AG09309 (cell line): ENCODE results near the gene FMNL1.

Source experiments
- DNase-seq: peaks from one replicate; pipeline ENCODE4 v3.0.0-alpha.2; 2010; ENCODE audit warnings: low read depth
- H3K4me3 ChIP-seq: 2 replicates; pipeline ENCODE4 v1.5.1; 2011; ENCODE audit warnings: mild to moderate bottlenecking, low read depth, low read length, moderate library complexity; ENCODE audit not compliant: control insufficient read depth
- TF ChIP-seq, protein P1 (sequence below): IDR thresholded peaks from 2 replicates; pipeline ENCODE4 v1.5.1; 2011; ENCODE audit warnings: mild to moderate bottlenecking, low read depth, low read length, inconsistent platforms; ENCODE audit not compliant: insufficient read depth, control insufficient read depth; ENCODE audit errors: missing control alignments

The FMNL1 gene

DNA sequence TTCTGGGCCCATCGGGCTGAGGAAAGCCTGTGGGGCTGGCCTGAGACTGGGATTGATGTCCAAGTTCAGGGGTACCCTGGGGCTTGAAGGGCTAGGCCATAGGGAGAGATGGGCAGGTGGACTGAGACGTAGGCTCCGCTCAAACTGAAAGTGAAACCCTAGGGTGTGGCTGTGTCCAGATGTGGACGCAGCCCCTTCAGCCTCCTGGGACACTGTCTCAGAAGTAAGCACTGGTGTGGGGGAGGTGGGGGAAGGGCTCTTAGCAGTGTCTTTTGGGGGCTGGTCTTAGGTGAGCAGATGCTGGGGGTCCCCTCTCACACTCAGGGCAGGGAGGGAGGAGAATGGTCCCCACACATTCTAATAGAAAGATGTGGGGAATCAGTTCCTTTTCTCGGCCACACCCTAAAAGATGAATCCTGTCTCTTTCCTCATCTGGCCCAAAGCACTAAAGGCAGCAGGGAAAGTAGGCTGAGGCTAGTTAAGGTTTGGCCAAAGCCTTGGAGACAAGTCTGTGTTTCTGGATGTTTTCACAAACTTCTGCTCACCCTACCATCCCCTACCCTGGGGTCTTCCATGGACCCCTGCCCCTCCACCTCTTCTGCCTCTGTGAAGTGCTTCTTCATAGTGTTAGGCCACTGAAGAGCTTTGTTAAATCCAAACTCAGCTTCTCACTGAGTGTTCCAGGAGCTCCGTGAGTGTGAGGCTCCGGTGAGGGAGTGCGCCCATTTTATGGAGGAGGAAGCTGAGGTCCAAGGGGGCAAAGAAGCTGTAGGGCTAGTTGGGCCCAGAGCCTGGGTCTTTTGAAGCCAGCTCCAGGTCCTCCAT lies 5.6 kb downstream of the FMNL1 start:
- no peak for DNase-seq
- H3K4me3 ChIP-seq: no peak overlapping the region
- TF ChIP-seq, protein P1, sequence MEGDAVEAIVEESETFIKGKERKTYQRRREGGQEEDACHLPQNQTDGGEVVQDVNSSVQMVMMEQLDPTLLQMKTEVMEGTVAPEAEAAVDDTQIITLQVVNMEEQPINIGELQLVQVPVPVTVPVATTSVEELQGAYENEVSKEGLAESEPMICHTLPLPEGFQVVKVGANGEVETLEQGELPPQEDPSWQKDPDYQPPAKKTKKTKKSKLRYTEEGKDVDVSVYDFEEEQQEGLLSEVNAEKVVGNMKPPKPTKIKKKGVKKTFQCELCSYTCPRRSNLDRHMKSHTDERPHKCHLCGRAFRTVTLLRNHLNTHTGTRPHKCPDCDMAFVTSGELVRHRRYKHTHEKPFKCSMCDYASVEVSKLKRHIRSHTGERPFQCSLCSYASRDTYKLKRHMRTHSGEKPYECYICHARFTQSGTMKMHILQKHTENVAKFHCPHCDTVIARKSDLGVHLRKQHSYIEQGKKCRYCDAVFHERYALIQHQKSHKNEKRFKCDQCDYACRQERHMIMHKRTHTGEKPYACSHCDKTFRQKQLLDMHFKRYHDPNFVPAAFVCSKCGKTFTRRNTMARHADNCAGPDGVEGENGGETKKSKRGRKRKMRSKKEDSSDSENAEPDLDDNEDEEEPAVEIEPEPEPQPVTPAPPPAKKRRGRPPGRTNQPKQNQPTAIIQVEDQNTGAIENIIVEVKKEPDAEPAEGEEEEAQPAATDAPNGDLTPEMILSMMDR: no peak

DNA sequence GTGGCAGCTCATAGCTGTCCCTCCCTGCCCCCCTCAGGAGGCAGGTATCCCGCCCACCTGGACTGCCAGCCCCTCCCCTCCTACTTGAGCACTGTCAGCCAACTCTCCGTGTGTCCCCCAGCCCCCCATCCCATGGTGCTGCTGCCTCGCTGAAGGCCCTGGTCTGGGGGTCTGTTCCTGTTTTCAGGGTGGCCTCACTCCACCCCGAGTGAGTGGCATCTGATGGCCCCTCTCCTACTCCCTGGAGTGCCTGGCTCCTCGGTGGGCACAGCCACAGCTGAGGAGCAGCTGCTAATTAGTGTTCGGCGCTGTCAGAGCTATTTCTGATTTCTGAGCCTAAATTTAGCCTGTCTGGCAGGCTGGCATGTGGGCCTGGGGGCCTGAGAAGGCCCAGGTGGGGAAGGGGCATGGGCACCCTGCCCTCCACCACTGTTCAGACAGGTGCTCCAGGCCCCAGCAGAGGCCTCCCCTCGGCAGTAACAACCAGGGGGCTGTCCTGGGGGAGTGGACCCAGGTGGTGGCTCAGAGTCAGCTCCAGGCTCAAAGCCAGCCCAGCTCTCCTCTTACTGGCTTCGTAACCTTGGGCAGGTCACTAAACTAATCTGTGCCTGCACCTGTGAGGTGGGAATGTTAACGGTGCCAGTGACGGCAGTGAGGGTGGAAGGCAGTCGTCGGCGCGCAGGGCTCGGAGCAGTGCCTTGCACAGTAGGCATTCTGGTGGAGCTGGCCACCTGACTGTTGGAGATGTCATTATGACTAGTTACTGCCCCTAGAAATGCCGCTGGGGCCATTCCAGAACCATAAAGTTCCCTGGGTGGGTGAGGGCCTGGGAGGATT lies 6.5 kb downstream of the FMNL1 start:
- TF ChIP-seq, protein P1: no peak
- no peak overlapping the region for H3K4me3 ChIP-seq
- no peak for DNase-seq

DNA sequence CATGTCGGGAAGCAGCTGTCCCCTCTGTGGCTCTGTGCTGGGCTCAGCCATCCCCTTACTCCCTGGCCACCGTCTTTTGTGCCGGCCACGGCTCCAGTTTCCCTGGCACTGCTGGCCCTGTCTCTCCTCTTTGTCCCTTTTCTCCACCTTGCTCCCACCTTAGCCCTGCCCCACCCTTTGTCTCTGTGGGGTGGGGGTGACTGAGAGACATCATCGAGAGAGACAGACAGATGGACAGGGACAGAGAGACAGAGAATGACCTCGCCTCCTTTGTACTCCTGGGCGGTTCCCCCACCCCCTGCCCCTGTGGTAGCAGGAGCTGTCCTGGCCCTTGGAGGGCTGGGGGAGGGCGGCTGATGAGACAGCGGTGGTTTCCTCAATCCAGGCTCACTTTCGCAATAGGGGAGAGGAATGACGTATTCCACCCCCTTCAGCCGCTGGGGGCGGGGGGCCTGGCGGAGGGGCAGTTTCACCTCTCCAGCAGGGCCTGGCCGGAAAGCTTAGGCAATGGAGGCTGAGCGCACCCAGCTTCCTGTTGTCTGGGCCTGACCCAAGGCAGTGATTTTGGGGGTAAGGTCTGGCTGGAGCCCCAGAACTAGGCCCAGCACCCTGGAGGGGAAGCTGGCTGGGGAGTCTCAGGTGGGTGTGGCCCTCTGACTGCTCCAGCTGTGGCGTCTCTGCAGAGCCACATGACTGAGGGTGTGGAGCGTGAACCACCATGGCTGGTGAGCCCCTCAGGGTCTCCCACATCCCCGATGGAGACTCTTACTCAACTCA lies 7.3 kb downstream of the FMNL1 start:
- TF ChIP-seq, protein P1: no peak
- no peak overlapping the region for H3K4me3 ChIP-seq
- DNase-seq: peak; percentile 76

DNA sequence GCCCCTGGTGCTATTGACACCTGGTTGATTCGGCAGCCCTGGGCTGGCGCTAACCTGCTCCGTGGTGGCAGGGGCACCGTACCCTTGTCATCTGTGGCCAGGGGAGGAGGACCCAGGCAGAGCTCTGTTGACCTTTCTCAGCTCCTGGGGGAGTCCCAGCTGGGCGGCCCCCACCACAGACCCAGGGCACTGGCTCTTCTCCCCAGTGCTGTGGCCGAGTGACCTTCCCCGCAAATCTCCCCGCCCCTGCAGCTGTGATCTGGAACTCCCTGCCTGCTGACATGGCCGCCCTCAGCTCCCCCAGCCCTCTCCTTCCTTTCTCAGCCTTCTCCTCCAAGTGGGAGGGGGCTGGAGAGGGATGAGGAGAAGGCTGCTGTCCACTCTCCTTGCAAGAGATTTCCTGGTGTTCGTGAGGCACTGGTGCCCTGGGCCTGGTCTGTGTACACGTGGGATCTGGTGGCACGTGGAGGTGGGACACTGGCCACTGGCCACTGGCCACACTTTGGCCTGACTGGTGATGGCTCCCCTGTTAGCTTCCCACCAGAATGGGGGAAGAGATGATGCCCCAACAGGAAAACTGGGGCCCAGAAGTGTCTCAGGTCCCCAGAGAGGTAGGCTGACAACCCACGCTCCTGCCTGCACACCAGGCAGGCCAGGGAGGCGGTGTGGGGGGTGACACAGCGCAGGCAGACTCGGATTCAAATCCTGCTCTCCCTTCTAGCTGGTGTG lies 8.2 kb downstream of the FMNL1 start:
- DNase-seq: no peak
- TF ChIP-seq, protein P1: no peak
- H3K4me3 ChIP-seq: no peak overlapping the region

DNA sequence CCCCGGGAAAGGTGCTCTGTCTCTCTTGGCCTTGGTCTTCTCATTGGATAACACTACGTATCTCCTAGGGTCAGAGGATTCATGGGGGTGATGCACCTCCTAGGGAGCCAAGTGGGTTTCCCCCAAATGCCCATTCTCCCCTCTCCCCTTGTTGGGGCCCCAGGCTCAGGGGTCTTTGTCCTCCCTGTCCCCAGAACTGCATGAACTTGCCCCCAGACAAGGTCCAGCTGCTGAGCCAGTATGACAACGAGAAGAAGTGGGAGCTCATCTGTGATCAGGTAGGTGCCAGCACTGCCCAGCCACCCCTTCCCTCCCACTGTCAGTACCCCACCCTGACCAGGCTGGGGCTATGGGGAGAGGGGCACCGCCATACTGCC lies 8.7 kb downstream of the FMNL1 start:
- TF ChIP-seq, protein P1: no peak
- no peak for DNase-seq
- no peak overlapping the region for H3K4me3 ChIP-seq
